MM.1S (cell line): ENCODE results near the gene AZU1.
A peak's percentile ranks its signal among the peaks of the same experiment; 100 is the strongest.

Source experiments
- DNase-seq: peaks from one replicate; pipeline ENCODE4 v3.0.0-alpha.2; 2015
- H2AFZ ChIP-seq: fragments of 300-600 bp; sonication (generic); 2 replicates; pipeline ENCODE4 v1.6.0; 2016; ENCODE audit warnings: antibody characterized with exemption, low read length
- H3F3A ChIP-seq: fragments of 300-600 bp; sonication (generic); 2 replicates; pipeline ENCODE4 v1.6.1; 2016; ENCODE audit warnings: mild to moderate bottlenecking, antibody characterized with exemption, low read length, moderate library complexity, mixed read lengths; ENCODE audit not compliant: insufficient read depth
- H3K27ac ChIP-seq: fragments of 300-600 bp; sonication (generic); 2 replicates; pipeline ENCODE4 v1.5.1; 2016; ENCODE audit warnings: mild to moderate bottlenecking, low read length
- H3K27me3 ChIP-seq: fragments of 300-600 bp; sonication (generic); replicated peaks from 2 replicates; pipeline ENCODE4 v1.6.0; 2016; ENCODE audit warnings: low read length; ENCODE audit not compliant: insufficient read depth
- H3K36me3 ChIP-seq: fragments of 300-600 bp; sonication (generic); replicated peaks from 2 replicates; pipeline ENCODE4 v1.6.1; 2016; ENCODE audit warnings: mild to moderate bottlenecking, low read length, mixed read lengths; ENCODE audit not compliant: insufficient read depth
- H3K4me1 ChIP-seq: fragments of 300-600 bp; sonication (generic); 2 replicates; pipeline ENCODE4 v1.6.1; 2016; ENCODE audit warnings: low read length, mixed read lengths
- H3K4me2 ChIP-seq: fragments of 300-600 bp; sonication (generic); 2 replicates; pipeline ENCODE4 v1.6.0; 2016; ENCODE audit warnings: low read depth, low read length
- H3K4me3 ChIP-seq: fragments of 300-600 bp; sonication (generic); 2 replicates; pipeline ENCODE4 v1.5.1; 2016; ENCODE audit warnings: low read length, mixed read lengths
- H3K79me2 ChIP-seq: fragments of 300-600 bp; sonication (generic); 2 replicates; pipeline ENCODE4 v1.6.1; 2016; ENCODE audit warnings: mixed run types, low read length, mixed read lengths
- H3K9ac ChIP-seq: fragments of 300-600 bp; sonication (generic); 2 replicates; pipeline ENCODE4 v1.6.1; 2016; ENCODE audit warnings: low read length, mixed read lengths
- H3K9me2 ChIP-seq: fragments of 300-600 bp; sonication (generic); replicated peaks from 2 replicates; pipeline ENCODE4 v1.6.1; 2016; ENCODE audit warnings: mild to moderate bottlenecking, low read length, mixed read lengths; ENCODE audit not compliant: insufficient read depth
- H3K9me3 ChIP-seq: fragments of 300-600 bp; sonication (generic); replicated peaks from 2 replicates; pipeline ENCODE4 v1.6.1; 2016; ENCODE audit warnings: mild to moderate bottlenecking, low read length, mixed read lengths; ENCODE audit not compliant: insufficient read depth
- H4K20me1 ChIP-seq: fragments of 300-600 bp; sonication (generic); 2 replicates; pipeline ENCODE4 v1.6.1; 2016; ENCODE audit warnings: mild to moderate bottlenecking, low read length, moderate library complexity, mixed read lengths; ENCODE audit not compliant: insufficient read depth
- EZH2 ChIP-seq: fragments of 300-600 bp; sonication (generic); optimal IDR thresholded peaks from 2 replicates; pipeline ENCODE3; 2017; ENCODE audit warnings: low read depth, mild to moderate bottlenecking, antibody characterized with exemption, low read length, mixed read lengths
- EZH2phosphoT487 ChIP-seq: fragments of 300-600 bp; sonication (generic); IDR thresholded peaks from 2 replicates; pipeline ENCODE4 v1.6.1; 2018; ENCODE audit warnings: antibody characterized with exemption, low read length
- TF ChIP-seq, protein P1 (sequence below): fragments of 300-600 bp; sonication (generic); IDR thresholded peaks from 2 replicates; pipeline ENCODE4 v1.5.1; 2016; ENCODE audit warnings: antibody characterized with exemption, low read length, mixed read lengths

Gene AZU1

DNA sequence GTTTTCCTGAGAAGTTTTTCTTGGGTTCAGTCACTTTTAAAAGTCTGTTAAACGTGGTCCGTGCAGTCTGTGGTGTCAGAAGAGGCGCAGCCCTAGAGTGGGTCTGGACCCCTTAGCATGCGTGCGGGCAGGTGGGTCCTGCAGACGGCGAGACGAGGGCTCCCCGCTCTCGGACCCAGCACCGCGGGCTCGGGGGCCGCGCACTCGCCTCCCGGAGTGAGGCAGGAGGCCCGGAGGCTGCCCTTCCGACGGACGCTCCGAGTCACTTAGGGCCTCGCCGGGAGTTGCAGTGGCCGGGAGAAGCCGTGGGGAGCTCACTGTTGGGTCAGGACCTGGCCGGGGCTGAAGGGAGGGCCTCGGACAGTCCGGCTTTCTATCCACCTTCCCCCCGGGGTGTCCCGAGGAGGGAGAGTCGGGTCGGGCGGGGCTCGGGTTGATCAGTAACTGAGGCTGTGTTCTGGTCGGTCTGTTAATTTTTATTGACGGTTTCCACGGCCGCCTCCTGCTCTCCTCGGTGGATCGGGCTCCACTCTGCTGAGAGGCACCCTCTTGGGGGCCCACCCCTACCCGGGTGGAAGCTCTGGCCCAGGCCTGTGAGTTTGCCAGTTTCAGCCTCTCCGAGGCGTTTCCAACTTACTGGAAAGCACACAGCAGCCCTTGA, 29.1 kb upstream of the AZU1 start:
- Histone ChIP-seq H3K27ac (peak overlapping the region; percentile 18; the same call in 1 of the 2 replicates), H3K9me2 (no peaks in the 10 kb centered on the region), H3K27me3 (0 out of 2 replicates have a peak, but pooled peaks cover 1% of the 10 kb centered on the region), H3K79me2 (peaks cover 60% of the 10 kb centered on the region), H4K20me1 (peaks cover 56% of the 10 kb centered on the region), H2AFZ (no peak overlapping the region), H3K4me2 (peak overlapping the region; percentile 85), H3K36me3 (peaks cover 36% of the 10 kb centered on the region), H3K4me1 (peaks cover 9% of the 10 kb centered on the region), H3F3A (no peaks in the 10 kb centered on the region), H3K9ac (peak overlapping the region; percentile 78), H3K4me3 (peak overlapping the region; percentile 86), H3K9me3 (no peaks in the 10 kb centered on the region)
- no peak for DNase-seq
- TF ChIP-seq EZH2phosphoT487, result no peak
- TF ChIP-seq EZH2, result no peak
- TF ChIP-seq, protein P1, sequence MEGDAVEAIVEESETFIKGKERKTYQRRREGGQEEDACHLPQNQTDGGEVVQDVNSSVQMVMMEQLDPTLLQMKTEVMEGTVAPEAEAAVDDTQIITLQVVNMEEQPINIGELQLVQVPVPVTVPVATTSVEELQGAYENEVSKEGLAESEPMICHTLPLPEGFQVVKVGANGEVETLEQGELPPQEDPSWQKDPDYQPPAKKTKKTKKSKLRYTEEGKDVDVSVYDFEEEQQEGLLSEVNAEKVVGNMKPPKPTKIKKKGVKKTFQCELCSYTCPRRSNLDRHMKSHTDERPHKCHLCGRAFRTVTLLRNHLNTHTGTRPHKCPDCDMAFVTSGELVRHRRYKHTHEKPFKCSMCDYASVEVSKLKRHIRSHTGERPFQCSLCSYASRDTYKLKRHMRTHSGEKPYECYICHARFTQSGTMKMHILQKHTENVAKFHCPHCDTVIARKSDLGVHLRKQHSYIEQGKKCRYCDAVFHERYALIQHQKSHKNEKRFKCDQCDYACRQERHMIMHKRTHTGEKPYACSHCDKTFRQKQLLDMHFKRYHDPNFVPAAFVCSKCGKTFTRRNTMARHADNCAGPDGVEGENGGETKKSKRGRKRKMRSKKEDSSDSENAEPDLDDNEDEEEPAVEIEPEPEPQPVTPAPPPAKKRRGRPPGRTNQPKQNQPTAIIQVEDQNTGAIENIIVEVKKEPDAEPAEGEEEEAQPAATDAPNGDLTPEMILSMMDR, result no peak

- H4K20me1 ChIP-seq, result peaks cover 63% of the 10 kb centered on the region
- peak overlapping the region; percentile 85 for H3K4me2 ChIP-seq
- H3K27ac ChIP-seq, result no peak overlapping the region
- H3K9ac ChIP-seq, result peak overlapping the region; percentile 78; the same call in 1 of the 2 replicates
- TF ChIP-seq, protein P1, result 0 out of 2 replicates have a peak, but pooled peaks have one; percentile 2
- no peak for TF ChIP-seq EZH2
- no peak for TF ChIP-seq EZH2phosphoT487
- no peak for DNase-seq
- H3K36me3 ChIP-seq, result peaks cover 43% of the 10 kb centered on the region
- no peaks in the 10 kb centered on the region for H3K27me3 ChIP-seq
- no peak overlapping the region for H2AFZ ChIP-seq
- H3F3A ChIP-seq, result no peaks in the 10 kb centered on the region
- H3K9me2 ChIP-seq, result no peaks in the 10 kb centered on the region
- no peaks in the 10 kb centered on the region for H3K9me3 ChIP-seq
- peak overlapping the region; percentile 86 for H3K4me3 ChIP-seq
- H3K79me2 ChIP-seq, result peaks cover 68% of the 10 kb centered on the region
- peaks cover 9% of the 10 kb centered on the region for H3K4me1 ChIP-seq
Observed at GRCh38 chr19:799076-799881, 28.4 kb upstream of the AZU1 start.

GRCh38 chr19:800360-801029, 27.1 kb upstream of the AZU1 start:
- peaks cover 9% of the 10 kb centered on the region for H3K4me1 ChIP-seq
- DNase-seq, result no peak
- H3K4me3 ChIP-seq, result no peak overlapping the region
- no peaks in the 10 kb centered on the region for H3K9me3 ChIP-seq
- H2AFZ ChIP-seq, result no peak overlapping the region
- peak overlapping the region; percentile 1; the same call in 1 of the 2 replicates for H3K4me2 ChIP-seq
- no peak overlapping the region for H3K27ac ChIP-seq
- H3K27me3 ChIP-seq, result no peaks in the 10 kb centered on the region
- peaks cover 80% of the 10 kb centered on the region for H3K79me2 ChIP-seq
- H3K9me2 ChIP-seq, result no peaks in the 10 kb centered on the region
- no peak for TF ChIP-seq EZH2
- TF ChIP-seq EZH2phosphoT487, result no peak
- TF ChIP-seq, protein P1, result no peak
- no peaks in the 10 kb centered on the region for H3F3A ChIP-seq
- H3K9ac ChIP-seq, result no peak overlapping the region
- peaks cover 55% of the 10 kb centered on the region for H3K36me3 ChIP-seq
- peaks cover 72% of the 10 kb centered on the region for H4K20me1 ChIP-seq
